ENCODE results near the gene NRBF2. TPM values are rescaled to one million over a fixed set of nuclear protein-coding genes. Genes with fewer than 3 reads are reported as not detected.

NRBF2 gene
- total and polyA plus RNA-seq, 9 of the 15 experiments (the other 6 are each of a cell fraction or from before 2014, with no cell fraction given) = 20.8 to 52.1 (median 30.5) TPM

GRCh38 chr10:63133056-63133820 lies at the start of gene NRBF2 (continued):
- TF ChIP-seq ZNF609 (CRISPR knock-in tag; IDR thresholded peaks at IDR 0.05; ENCODE audit: borderline replicate concordance) (peak; percentile 88; the same call in 1 of the 2 replicates), XRCC5 (IDR thresholded peaks at IDR 0.05; ENCODE audit: low read depth, low read length) (peak; percentile 77), SREBF2 (CRISPR knock-in tag; IDR thresholded peaks at IDR 0.05) (no peak), SMAD2 (IDR thresholded peaks at IDR 0.05; ENCODE audit: low read depth, low read length) (no peak), DIDO1 (tag; IDR thresholded peaks at IDR 0.05; ENCODE audit: low read depth) (no peak), ZBTB12 (CRISPR knock-in tag; IDR thresholded peaks at IDR 0.05) (peak; percentile 89), TOE1 (IDR thresholded peaks at IDR 0.05; ENCODE audit: borderline replicate concordance) (peak; percentile 98), TOE1 (CRISPR knock-in tag; IDR thresholded peaks at IDR 0.05; ENCODE audit: borderline replicate concordance, low read depth) (no peak), ZKSCAN3 (CRISPR knock-in tag; IDR thresholded peaks at IDR 0.05) (no peak), MLX (CRISPR knock-in tag; conservative IDR thresholded peaks at IDR 0.05) (no peak), DPF2 (IDR thresholded peaks at IDR 0.05) (no peak; the same call in 1 of the 2 replicates), ZNF408 (CRISPR knock-in tag; IDR thresholded peaks at IDR 0.05; ENCODE audit: low read depth) (no peak), YBX1 (IDR thresholded peaks at IDR 0.05) (no peak), RCOR1 (IDR thresholded peaks at IDR 0.05; ENCODE audit: borderline replicate concordance in 1 of 2, low read depth in 2 of 2, low read length in 2 of 2) (peak in 1 of 2 experiments; percentile 53; a peak in 2 of 4 replicates), E2F4 (CRISPR knock-in tag; IDR thresholded peaks at IDR 0.05; ENCODE audit: low read depth) (no peak), GTF2B (IDR thresholded peaks at IDR 0.05; ENCODE audit: extremely low read depth, insufficient read length) (no peak), POU5F1 (IDR thresholded peaks at IDR 0.05; ENCODE audit: borderline replicate concordance, low read depth, low read length, partially characterized antibody) (no peak), ZSCAN32 (CRISPR knock-in tag; IDR thresholded peaks at IDR 0.05) (0 out of 2 replicates have a peak, but pooled peaks have one; percentile 32)
